CD14-positive monocyte (primary cell): ENCODE data around the gene GRIN2C. TPM values are rescaled to one million over a fixed set of nuclear protein-coding genes. Genes with fewer than 3 reads are reported as not detected.
A peak's percentile ranks its signal among the peaks of the same experiment; 100 is the strongest.

Experiments
- DNase-seq, 3 donors: peaks; one replicate each; pipeline ENCODE4 v3.0.0-alpha.2; 2011 to 2022
- H2AFZ ChIP-seq: 2 replicates; pipeline ENCODE4 v1.6.0; 2012; ENCODE audit warnings: mild to moderate bottlenecking, low read depth, low read length, inconsistent platforms; ENCODE audit not compliant: insufficient read depth, poor library complexity, severe bottlenecking
- H3K27ac ChIP-seq, 2 donors: 1 replicate in 1 of 2; 2 replicates in 1 of 2; pipeline ENCODE4 v1.5.1; 2012 to 2013; ENCODE audit warnings: low read length in 2 of 2, control low read depth in 1 of 2, inconsistent platforms in 1 of 2, low read depth in 1 of 2, mild to moderate bottlenecking in 1 of 2
- H3K27me3 ChIP-seq, 2 donors: one replicate each; pipeline versions ENCODE4 v1.6.0 to v1.6.1; 2011 to 2013; ENCODE audit warnings: low read length in 2 of 2; ENCODE audit not compliant: control insufficient read depth in 2 of 2, insufficient read depth in 2 of 2
- H3K36me3 ChIP-seq, 2 donors: replicated peaks in 1 of 2; 1 replicate in 1 of 2; 2 replicates in 1 of 2; pipeline versions ENCODE4 v1.5.1 to v1.6.1; 2012 to 2013; ENCODE audit warnings: low read length in 2 of 2, control low read depth in 1 of 2, inconsistent platforms in 1 of 2, mild to moderate bottlenecking in 1 of 2; ENCODE audit not compliant: insufficient read depth in 2 of 2, control insufficient read depth in 1 of 2
- H3K4me1 ChIP-seq, 2 donors: 1 replicate in 1 of 2; 2 replicates in 1 of 2; pipeline versions ENCODE4 v1.5.1 to v1.6.1; 2012 to 2013; ENCODE audit warnings: low read length in 2 of 2, control low read depth in 1 of 2, inconsistent platforms in 1 of 2, mild to moderate bottlenecking in 1 of 2, moderate library complexity in 1 of 2; ENCODE audit not compliant: insufficient read depth in 2 of 2, control insufficient read depth in 1 of 2
- H3K4me2 ChIP-seq: replicated peaks from 2 replicates; pipeline ENCODE3; 2012; ENCODE audit warnings: low read length, moderate library complexity, mild to moderate bottlenecking; ENCODE audit not compliant: poor library complexity, severe bottlenecking; ENCODE audit errors: extremely low read depth
- H3K4me3 ChIP-seq, 3 experiments: fragments of 200-600 bp in 1 of 3; sonication (generic) in 1 of 3; replicated peaks in 1 of 3; 1 replicate in 2 of 3; 2 replicates in 1 of 3; pipeline ENCODE4 v1.5.1; 2011 to 2013; ENCODE audit warnings: low read length in 3 of 3, mild to moderate bottlenecking in 3 of 3, control low read depth in 2 of 3, low read depth in 2 of 3, inconsistent platforms in 1 of 3, moderate library complexity in 1 of 3
- H3K79me2 ChIP-seq: 2 replicates; pipeline ENCODE4 v1.6.0; 2012; ENCODE audit warnings: mild to moderate bottlenecking, control low read depth, inconsistent platforms, low read length, moderate library complexity; ENCODE audit not compliant: insufficient read depth
- H3K9ac ChIP-seq: 2 replicates; pipeline ENCODE4 v1.6.0; 2017; ENCODE audit warnings: low read length, mild to moderate bottlenecking; ENCODE audit not compliant: insufficient read depth, poor library complexity, severe bottlenecking
- H3K9me3 ChIP-seq, 2 donors: replicated peaks in 1 of 2; 1 replicate in 1 of 2; 2 replicates in 1 of 2; pipeline versions ENCODE4 v1.5.1 to v1.6.1; 2012 to 2013; ENCODE audit warnings: low read length in 2 of 2, control low read depth in 1 of 2; ENCODE audit not compliant: control insufficient read depth in 1 of 2, insufficient read depth in 1 of 2
- H4K20me1 ChIP-seq: 2 replicates; pipeline ENCODE4 v1.6.0; 2012; ENCODE audit warnings: mild to moderate bottlenecking, low read length, control low read depth, moderate library complexity; ENCODE audit not compliant: insufficient read depth
- H3K27ac Mint-ChIP-seq, 7 donors: one replicate each; pipeline ENCODE4 v1.8.0; 2020; ENCODE audit warnings: mild to moderate bottlenecking in 7 of 7, mixed read lengths in 7 of 7, moderate library complexity in 6 of 7, inconsistent platforms in 2 of 7
- H3K27me3 Mint-ChIP-seq, 3 donors: one replicate each; pipeline ENCODE4 v1.8.0; 2021 to 2022; ENCODE audit warnings: low read depth in 3 of 3, mild to moderate bottlenecking in 3 of 3, mixed read lengths in 3 of 3, moderate library complexity in 3 of 3, inconsistent platforms in 1 of 3
- H3K36me3 Mint-ChIP-seq, 2 donors: one replicate each; pipeline ENCODE4 v1.8.0; 2020; ENCODE audit warnings: mixed read lengths in 2 of 2, inconsistent platforms in 1 of 2, mild to moderate bottlenecking in 1 of 2
- H3K4me1 Mint-ChIP-seq: one replicate; pipeline ENCODE4 v1.8.0; 2020; ENCODE audit warnings: mild to moderate bottlenecking, mixed read lengths
- H3K4me3 Mint-ChIP-seq, 2 donors: one replicate each; pipeline ENCODE4 v1.8.0; 2020; ENCODE audit warnings: mild to moderate bottlenecking in 2 of 2, mixed read lengths in 2 of 2, moderate library complexity in 1 of 2
- H3K9me3 Mint-ChIP-seq, 7 donors: one replicate each; pipeline ENCODE4 v1.8.0; 2020 to 2022; ENCODE audit warnings: mixed read lengths in 7 of 7, mild to moderate bottlenecking in 6 of 7, moderate library complexity in 6 of 7, inconsistent platforms in 2 of 7
- WGBS: methylation state at CpG from one replicate; pipeline ENCODE4 v1.1.5; 2013; ENCODE audit warnings: missing lambda C conversion rate; ENCODE audit not compliant: insufficient coverage; 5-methylcytosine and 5-hydroxymethylcytosine counted together
- intact Hi-C, 2 donors: fragments of 100-400 bp; cut with micrococcal nuclease; formaldehyde crosslinking; loops; one replicate each; pipeline versions ENCODE4 v1.15.0 to v1.15.1; 2023
- polyA plus RNA-seq, 3 donors: library from polyadenylated mRNA; depleted of rRNA in 1 of 3; unstranded in 2 of 3; stranded (reverse) in 1 of 3; fragments of 300-500 nt in 2 of 3; fragments of >200 nt in 1 of 3; fragmentation: Illumina TruSeq in 2 of 3; gene quantifications; 1 replicate in 2 of 3; 2 replicates in 1 of 3; pipeline ENCODE4 v1.2.3, GENCODE V29; 2012 to 2021
- TF ChIP-seq, protein P1 (sequence below): fragments of 200-600 bp; IDR thresholded peaks from one replicate; pipeline ENCODE4 v1.8.0; 2022; ENCODE audit warnings: antibody characterized with exemption, mild to moderate bottlenecking

The GRIN2C gene
- polyA plus RNA-seq, 3 donors, result 0.04 TPM; not detected in 2

DNA sequence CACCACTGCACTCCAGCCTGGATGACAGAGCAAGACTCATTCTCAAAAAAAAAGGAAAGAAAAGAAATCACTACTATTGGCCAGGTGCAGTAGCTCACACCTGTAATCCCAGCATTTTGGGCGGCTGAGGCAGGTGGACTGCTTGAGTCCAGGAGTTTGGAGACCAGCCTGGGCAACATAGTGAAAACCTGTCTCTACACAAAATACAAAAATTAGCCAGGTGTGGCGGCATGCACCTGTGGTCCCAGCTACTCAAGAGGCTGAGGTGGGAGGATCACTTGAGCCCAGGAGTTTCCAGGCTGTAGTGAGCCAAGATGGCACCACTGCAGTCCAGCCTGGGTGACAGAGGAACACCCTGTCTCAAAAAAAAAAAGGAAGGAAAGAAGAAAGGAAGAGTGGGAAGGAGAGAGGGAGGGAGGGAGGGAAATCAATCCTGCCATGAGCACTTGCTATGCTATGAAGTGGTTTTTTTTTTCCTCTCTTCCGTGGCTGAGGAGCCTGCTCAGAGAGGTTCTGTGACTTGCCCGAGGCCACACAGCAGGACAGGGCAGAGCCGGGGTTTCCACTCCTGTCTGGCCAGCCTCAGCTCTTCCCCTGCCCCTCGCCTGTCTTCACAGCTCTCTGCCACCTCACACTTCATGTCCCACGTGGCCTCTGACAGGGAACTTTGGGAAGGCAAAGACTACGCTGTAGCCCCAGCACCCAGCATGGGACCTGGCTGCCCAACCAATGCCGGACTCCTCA, 10.9 kb downstream of the GRIN2C start:
- Mint-ChIP-seq H3K27ac (peak overlapping the region in 2 of 7 donors; percentile 32 to 36), H3K4me1 (peaks cover 3% of the 10 kb centered on the region), H3K36me3 (peaks cover 6 to 10% of the 10 kb centered on the region in 2 donors), H3K9me3 (peaks cover 0 to 10% (median 3%) of the 10 kb centered on the region in 7 donors), H3K27me3 (peaks cover 43 to 69% (median 48%) of the 10 kb centered on the region in 3 donors), H3K4me3 (peak overlapping the region in 1 of 2 donors; percentile 55)
- DNase-seq, result no peak
- TF ChIP-seq, protein P1, sequence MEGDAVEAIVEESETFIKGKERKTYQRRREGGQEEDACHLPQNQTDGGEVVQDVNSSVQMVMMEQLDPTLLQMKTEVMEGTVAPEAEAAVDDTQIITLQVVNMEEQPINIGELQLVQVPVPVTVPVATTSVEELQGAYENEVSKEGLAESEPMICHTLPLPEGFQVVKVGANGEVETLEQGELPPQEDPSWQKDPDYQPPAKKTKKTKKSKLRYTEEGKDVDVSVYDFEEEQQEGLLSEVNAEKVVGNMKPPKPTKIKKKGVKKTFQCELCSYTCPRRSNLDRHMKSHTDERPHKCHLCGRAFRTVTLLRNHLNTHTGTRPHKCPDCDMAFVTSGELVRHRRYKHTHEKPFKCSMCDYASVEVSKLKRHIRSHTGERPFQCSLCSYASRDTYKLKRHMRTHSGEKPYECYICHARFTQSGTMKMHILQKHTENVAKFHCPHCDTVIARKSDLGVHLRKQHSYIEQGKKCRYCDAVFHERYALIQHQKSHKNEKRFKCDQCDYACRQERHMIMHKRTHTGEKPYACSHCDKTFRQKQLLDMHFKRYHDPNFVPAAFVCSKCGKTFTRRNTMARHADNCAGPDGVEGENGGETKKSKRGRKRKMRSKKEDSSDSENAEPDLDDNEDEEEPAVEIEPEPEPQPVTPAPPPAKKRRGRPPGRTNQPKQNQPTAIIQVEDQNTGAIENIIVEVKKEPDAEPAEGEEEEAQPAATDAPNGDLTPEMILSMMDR, result no peak
- peaks cover 0 to 4% of the 10 kb centered on the region in 2 donors for H3K9me3 ChIP-seq
- no peak overlapping the region for H3K4me3 ChIP-seq
- H3K27me3 ChIP-seq, result peaks cover 18 to 42% of the 10 kb centered on the region in 2 donors
- H3K4me1 ChIP-seq, result peaks cover 2 to 9% of the 10 kb centered on the region in 2 donors
- intact Hi-C loops, result no loop called here
- no peak overlapping the region for H3K27ac ChIP-seq
- H3K79me2 ChIP-seq, result no peaks in the 10 kb centered on the region
- H4K20me1 ChIP-seq, result no peaks in the 10 kb centered on the region
- WGBS, result 68% methylated on average over 7 of the region's 9 CpGs
- no peak overlapping the region for H3K9ac ChIP-seq
- no peak overlapping the region for H3K4me2 ChIP-seq
- no peaks in the 10 kb centered on the region for H3K36me3 ChIP-seq
- H2AFZ ChIP-seq, result no peak overlapping the region

DNA sequence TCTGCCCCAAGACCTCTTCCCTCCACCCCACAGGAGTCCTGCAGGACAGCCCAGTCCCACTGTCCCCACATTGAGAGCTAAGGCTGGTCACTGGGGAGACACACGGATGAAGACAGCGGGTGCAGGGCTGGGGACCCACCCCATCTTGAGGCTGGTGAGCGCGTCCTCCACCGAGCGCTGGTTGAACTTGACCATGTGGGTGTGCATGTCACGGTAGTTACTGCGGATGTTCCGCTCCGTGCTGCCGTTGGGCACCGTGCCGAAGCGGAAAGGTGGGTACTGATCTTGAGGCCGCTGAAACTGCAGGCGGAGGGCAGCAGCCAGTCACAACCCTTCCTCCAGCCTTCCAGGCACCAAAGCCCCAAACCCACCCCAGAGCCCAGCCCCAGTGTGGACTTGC, 13.1 kb downstream of the GRIN2C start:
- Histone ChIP-seq H2AFZ (no peak overlapping the region), H3K4me2 (no peak overlapping the region), H3K9ac (no peak overlapping the region), H3K9me3 (peaks cover 0 to under 1% of the 10 kb centered on the region in 2 donors), H3K27ac (no peak overlapping the region), H3K4me3 (no peak overlapping the region), H4K20me1 (no peaks in the 10 kb centered on the region), H3K27me3 (peaks cover 5 to 27% of the 10 kb centered on the region in 2 donors), H3K36me3 (no peaks in the 10 kb centered on the region), H3K4me1 (peaks cover 10 to 19% of the 10 kb centered on the region in 2 donors), H3K79me2 (no peaks in the 10 kb centered on the region)
- Mint-ChIP-seq H3K27ac (no peak overlapping the region), H3K27me3 (peaks cover 35 to 55% (median 35%) of the 10 kb centered on the region in 3 donors), H3K4me1 (peaks cover 7% of the 10 kb centered on the region), H3K9me3 (peaks cover 0 to 6% (median 1%) of the 10 kb centered on the region in 7 donors), H3K4me3 (no peak overlapping the region), H3K36me3 (peaks cover 6 to 12% of the 10 kb centered on the region in 2 donors)
- TF ChIP-seq, protein P1, result no peak
- DNase-seq, result no peak
- WGBS, result 96% methylated on average over 16 of the region's 16 CpGs
- intact Hi-C loops, result no loop called here
